Inflammatory macrophage treated with lipopolysaccharide for 1 hour (primary cell): ENCODE results near the gene IGSF6.
A peak's percentile ranks its signal among the peaks of the same experiment; 100 is the strongest.

ENCODE experiments used
- DNase-seq, 2 donors: peaks; one replicate each; pipeline ENCODE4 v3.0.0-alpha.2; 2020 to 2022

The IGSF6 gene

GRCh38 chr16:21598701-21599121 is 53.7 kb downstream of the IGSF6 start:
- peak; percentile 32 to 38 for DNase-seq

DNA sequence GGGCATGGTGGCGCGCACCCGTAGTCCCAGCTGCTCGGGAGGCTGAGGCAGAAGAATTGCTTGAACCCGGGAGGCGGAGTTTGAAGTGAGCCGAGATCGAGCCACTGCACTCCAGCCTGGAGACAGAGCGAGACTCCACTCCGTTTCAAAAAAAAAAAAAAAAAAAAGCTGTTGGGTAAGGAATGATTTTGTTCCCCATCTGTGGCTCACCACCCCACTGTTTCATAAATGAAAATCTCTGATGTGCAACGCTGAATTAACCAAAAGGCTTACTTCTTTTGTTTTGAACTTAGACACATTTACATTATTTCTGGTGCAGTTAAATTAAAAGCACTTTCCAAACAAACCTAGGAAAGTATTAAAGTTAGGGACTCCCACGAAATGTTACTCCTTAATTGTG is 54.2 kb downstream of the IGSF6 start:
- DNase-seq = peak; percentile 51 to 56

- DNase-seq = no peak
Observed at GRCh38 chr16:21597561-21598030, 54.8 kb downstream of the IGSF6 start.

DNA sequence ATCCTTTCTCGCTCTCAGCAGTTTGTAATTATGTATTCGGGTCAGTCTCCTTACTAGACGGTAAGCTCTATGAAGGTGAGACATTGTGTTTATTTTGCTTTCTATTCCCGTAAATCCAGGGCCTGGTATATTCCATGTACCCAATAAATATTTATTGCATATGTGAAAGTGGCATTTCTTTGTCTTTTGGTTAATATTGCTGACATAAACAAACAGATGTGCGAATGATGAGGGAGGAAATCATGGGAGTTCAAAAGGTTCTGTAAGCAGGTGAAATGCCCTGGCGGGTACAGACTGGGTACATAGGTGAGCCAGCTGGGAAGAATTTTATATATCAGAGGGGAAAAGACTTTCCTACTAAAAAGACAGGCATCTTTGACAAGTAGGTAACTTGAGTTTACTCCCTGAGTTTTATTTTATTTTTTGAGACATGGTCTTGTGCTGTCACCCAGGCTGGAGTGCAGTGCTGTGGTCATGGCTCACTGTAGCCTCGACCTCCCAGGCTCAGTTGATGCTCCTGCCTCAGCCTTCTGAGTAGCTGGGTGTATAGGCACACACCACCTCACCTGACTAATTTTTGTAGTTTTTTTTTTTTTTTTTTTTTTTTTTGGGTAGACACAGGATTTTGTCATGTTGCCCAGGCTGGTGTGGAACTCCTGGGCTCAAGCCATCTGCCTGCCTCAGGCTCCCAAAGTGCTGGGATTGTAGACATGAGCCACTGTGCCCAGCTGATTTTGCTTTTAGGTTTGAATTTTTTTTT is 58.7 kb downstream of the IGSF6 start:
- DNase-seq = no peak

GRCh38 chr16:21592191-21592590 is 60.2 kb downstream of the IGSF6 start:
- no peak for DNase-seq

DNA sequence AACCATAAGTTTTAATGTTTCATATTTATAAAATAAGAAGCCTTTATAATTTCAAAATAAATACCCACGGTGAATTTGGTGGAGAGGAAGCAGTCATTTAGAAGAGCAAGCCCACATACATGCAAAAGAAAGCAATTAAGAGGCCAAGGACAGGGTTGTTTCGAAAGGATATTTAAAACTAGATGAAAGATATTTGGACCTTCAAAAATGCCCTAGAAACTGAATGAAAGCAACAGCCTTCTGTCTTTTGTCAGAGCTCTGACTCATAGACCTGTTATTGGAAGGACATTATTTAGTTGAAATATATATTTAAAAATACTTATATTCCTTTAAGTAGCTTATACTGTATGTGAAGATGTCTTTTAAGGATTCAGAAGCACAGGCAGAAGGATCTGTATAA is 61.6 kb downstream of the IGSF6 start:
- peak; percentile 58 to 61 for DNase-seq

- DNase-seq = peak; percentile 86 to 89
Observed at GRCh38 chr16:21590287-21590686, 62.1 kb downstream of the IGSF6 start.

DNA sequence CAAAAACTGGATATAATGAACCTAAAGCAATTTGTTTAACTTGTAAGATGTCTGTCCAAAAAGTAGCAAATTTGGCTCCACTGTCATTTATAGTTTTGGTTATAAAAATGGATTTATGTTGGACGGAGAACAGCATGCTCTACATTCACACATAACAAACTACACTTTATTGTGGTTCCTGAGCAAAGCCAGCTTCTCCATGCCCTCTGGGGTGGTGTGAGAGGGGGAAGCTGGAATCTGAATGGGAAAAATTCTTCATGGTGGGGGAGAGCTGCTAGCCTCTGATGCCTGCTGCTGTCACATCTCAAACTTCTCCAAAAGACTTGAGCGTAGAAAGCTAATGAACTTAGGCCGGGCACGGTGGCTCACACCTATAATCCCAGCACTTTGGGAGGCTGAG is 62.9 kb downstream of the IGSF6 start:
- no peak for DNase-seq
